ENCODE data around the gene ADCK2.

GRCh38 chr7:140646931-140647647 is 25.7 kb upstream of the ADCK2 start:
- TF ChIP-seq CREB1 (IDR thresholded peaks at IDR 0.05; ENCODE audit: low read depth) (no peak), SMC3 (IDR thresholded peaks at IDR 0.05; ENCODE audit: borderline replicate concordance, low read length) (no peak), POU2F2 (IDR thresholded peaks at IDR 0.05; ENCODE audit: borderline replicate concordance, low read depth, low read length) (no peak), CTCF (IDR thresholded peaks at IDR 0.05 in 2 of 3, conservative IDR thresholded peaks at IDR 0.05 in 1 of 3; ENCODE audit: control insufficient read depth in 2 of 3, extremely low read depth in 1 of 3, insufficient read depth in 1 of 3, low read depth in 3 of 3, low read length in 3 of 3) (peak; percentile 29 to 56 (median 54)), NBN (IDR thresholded peaks at IDR 0.05) (no peak), POLR2A (IDR thresholded peaks at IDR 0.05; ENCODE audit: low read depth, low read length) (no peak), ETV6 (conservative IDR thresholded peaks at IDR 0.05 in 1 of 2, IDR thresholded peaks at IDR 0.05 in 1 of 2; ENCODE audit: borderline replicate concordance in 1 of 2, low read depth in 1 of 2) (no peak), EGR1 (IDR thresholded peaks at IDR 0.05; ENCODE audit: borderline replicate concordance in 1 of 2, low read depth in 2 of 2, low read length in 2 of 2) (no peak), EZH2 (IDR thresholded peaks at IDR 0.05; ENCODE audit: borderline replicate concordance, control insufficient read depth, low read depth, low read length) (no peak), CHD2 (IDR thresholded peaks at IDR 0.05; ENCODE audit: borderline replicate concordance, low read depth, low read length) (no peak)

All from GM12878 (cell line).